Ureter (tissue), 1 donor: ENCODE results near the gene LTBP3. TPM values are rescaled to one million over a fixed set of nuclear protein-coding genes. Genes with fewer than 3 reads are reported as not detected.

Experiments used
- DNase-seq: peaks from one replicate; pipeline ENCODE4 v3.0.0-alpha.2; 2020; ENCODE audit warnings: low spot score
- total RNA-seq: library from RNA; stranded (reverse); gene quantifications from one replicate; pipeline ENCODE4 v1.2.4, GENCODE V29; 2023
- donor health status: DM: yes; HTN: yes; CAD: no.

The LTBP3 gene
- total RNA-seq, 1 donor from 2014 or later: 120 TPM

DNA sequence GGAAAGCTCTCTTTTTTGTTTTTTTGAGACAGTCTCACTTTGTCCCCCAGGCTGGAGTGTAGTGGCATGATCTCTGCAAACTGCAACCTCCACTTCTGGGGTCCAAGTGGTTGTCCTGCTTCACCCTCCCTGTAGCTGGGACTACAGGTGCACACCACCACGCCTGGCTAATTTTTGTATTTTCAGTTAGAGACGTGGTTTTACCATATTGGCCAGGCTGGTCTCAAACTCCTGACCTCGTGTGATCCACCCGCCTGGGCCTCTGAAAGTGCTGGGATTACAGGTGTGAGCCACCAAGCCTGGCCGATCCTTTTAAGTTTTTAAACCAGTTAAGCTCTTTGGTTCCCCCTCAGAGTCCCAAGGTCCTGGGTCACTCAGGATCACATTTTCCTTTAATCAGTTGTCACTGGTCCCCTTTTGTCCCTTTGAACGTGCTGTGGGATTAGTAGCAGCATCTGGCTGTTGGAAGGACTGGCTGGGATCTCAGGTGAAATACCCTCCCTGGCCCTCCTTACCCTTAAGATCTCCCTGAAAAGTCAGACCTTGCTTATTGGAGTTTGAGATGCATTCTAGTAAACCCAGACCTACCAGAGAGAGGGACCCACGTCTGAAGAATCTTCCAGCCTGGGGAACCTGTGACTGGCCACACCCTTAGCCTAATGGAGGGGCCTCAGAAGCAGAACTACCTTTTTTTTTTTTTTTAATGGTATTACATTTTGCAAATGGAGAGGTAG lies 51.2 kb downstream of the LTBP3 start:
- DNase-seq: no peak

DNA sequence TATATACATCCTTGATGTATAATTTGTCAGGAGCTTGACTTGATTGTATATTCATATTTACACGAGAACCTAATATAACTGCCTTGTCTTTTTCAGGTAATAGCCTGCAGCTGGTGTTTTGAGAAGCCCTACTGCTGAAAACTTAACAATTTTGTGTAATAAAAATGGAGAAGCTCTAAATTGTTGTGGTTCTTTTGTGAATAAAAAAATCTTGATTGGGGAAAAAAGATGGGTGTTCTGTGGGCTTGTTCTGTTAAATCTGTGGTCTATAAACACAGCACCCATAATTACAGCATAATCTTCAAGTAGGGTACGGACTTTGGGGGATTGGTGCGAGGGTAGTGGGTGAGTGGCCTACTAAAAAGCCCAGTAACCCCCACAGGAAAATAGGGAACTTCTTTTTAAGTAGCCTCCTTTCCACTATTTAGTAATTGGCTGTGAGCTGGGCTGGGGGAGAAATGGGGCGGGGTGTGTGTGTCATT lies 51.8 kb downstream of the LTBP3 start:
- no peak for DNase-seq

DNA sequence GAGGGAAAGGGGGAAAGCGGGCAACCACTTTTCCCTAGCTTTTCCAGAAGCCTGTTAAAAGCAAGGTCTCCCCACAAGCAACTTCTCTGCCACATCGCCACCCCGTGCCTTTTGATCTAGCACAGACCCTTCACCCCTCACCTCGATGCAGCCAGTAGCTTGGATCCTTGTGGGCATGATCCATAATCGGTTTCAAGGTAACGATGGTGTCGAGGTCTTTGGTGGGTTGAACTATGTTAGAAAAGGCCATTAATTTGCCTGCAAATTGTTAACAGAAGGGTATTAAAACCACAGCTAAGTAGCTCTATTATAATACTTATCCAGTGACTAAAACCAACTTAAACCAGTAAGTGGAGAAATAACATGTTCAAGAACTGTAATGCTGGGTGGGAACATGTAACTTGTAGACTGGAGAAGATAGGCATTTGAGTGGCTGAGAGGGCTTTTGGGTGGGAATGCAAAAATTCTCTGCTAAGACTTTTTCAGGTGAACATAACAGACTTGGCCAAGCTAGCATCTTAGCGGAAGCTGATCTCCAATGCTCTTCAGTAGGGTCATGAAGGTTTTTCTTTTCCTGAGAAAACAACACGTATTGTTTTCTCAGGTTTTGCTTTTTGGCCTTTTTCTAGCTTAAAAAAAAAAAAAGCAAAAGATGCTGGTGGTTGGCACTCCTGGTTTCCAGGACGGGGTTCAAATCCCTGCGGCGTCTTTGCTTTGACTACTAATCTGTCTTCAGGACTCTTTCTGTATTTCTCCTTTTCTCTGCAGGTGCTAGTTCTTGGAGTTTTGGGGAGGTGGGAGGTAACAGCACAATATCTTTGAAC lies 52.5 kb downstream of the LTBP3 start:
- no peak for DNase-seq

DNA sequence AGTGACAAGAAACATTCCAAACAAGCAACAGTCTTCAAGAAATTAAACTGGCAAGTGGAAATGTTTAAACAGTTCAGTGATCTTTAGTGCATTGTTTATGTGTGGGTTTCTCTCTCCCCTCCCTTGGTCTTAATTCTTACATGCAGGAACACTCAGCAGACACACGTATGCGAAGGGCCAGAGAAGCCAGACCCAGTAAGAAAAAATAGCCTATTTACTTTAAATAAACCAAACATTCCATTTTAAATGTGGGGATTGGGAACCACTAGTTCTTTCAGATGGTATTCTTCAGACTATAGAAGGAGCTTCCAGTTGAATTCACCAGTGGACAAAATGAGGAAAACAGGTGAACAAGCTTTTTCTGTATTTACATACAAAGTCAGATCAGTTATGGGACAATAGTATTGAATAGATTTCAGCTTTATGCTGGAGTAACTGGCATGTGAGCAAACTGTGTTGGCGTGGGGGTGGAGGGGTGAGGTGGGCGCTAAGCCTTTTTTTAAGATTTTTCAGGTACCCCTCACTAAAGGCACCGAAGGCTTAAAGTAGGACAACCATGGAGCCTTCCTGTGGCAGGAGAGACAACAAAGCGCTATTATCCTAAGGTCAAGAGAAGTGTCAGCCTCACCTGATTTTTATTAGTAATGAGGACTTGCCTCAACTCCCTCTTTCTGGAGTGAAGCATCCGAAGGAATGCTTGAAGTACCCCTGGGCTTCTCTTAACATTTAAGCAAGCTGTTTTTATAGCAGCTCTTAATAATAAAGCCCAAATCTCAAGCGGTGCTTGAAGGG lies 53.3 kb downstream of the LTBP3 start:
- no peak for DNase-seq

- no peak for DNase-seq
These were observed 54.0 kb downstream of the LTBP3 start for GRCh38 chr11:65503949-65504673.

- no peak for DNase-seq
These were observed 54.7 kb downstream of the LTBP3 start for GRCh38 chr11:65503368-65503948.

DNA sequence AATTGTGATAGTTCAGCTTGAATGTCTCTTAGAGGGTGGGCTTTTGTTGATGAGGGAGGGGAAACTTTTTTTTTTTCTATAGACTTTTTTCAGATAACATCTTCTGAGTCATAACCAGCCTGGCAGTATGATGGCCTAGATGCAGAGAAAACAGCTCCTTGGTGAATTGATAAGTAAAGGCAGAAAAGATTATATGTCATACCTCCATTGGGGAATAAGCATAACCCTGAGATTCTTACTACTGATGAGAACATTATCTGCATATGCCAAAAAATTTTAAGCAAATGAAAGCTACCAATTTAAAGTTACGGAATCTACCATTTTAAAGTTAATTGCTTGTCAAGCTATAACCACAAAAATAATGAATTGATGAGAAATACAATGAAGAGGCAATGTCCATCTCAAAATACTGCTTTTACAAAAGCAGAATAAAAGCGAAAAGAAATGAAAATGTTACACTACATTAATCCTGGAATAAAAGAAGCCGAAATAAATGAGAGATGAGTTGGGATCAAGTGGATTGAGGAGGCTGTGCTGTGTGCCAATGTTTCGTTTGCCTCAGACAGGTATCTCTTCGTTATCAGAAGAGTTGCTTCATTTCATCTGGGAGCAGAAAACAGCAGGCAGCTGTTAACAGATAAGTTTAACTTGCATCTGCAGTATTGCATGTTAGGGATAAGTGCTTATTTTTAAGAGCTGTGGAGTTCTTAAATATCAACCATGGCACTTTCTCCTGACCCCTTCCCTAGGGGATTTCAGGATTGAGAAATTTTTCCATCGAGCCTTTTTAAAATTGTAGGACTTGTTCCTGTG lies 55.4 kb downstream of the LTBP3 start:
- DNase-seq: no peak

- no peak for DNase-seq
These were observed 55.9 kb downstream of the LTBP3 start for GRCh38 chr11:65502274-65502554.

DNA sequence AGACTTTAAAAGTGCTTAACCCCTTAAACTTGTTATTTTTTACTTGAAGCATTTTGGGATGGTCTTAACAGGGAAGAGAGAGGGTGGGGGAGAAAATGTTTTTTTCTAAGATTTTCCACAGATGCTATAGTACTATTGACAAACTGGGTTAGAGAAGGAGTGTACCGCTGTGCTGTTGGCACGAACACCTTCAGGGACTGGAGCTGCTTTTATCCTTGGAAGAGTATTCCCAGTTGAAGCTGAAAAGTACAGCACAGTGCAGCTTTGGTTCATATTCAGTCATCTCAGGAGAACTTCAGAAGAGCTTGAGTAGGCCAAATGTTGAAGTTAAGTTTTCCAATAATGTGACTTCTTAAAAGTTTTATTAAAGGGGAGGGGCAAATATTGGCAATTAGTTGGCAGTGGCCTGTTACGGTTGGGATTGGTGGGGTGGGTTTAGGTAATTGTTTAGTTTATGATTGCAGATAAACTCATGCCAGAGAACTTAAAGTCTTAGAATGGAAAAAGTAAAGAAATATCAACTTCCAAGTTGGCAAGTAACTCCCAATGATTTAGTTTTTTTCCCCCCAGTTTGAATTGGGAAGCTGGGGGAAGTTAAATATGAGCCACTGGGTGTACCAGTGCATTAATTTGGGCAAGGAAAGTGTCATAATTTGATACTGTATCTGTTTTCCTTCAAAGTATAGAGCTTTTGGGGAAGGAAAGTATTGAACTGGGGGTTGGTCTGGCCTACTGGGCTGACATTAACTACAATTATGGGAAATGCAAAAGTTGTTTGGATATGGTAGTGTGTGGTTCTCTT lies 56.5 kb downstream of the LTBP3 start:
- no peak for DNase-seq

GRCh38 chr11:65501186-65501471 lies 57.0 kb downstream of the LTBP3 start:
- DNase-seq: no peak

GRCh38 chr11:65500387-65501185 lies 57.6 kb downstream of the LTBP3 start:
- no peak for DNase-seq

DNA sequence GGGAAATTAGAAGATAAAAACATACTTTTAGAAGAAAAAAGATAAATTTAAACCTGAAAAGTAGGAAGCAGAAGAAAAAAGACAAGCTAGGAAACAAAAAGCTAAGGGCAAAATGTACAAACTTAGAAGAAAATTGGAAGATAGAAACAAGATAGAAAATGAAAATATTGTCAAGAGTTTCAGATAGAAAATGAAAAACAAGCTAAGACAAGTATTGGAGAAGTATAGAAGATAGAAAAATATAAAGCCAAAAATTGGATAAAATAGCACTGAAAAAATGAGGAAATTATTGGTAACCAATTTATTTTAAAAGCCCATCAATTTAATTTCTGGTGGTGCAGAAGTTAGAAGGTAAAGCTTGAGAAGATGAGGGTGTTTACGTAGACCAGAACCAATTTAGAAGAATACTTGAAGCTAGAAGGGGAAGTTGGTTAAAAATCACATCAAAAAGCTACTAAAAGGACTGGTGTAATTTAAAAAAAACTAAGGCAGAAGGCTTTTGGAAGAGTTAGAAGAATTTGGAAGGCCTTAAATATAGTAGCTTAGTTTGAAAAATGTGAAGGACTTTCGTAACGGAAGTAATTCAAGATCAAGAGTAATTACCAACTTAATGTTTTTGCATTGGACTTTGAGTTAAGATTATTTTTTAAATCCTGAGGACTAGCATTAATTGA lies 58.3 kb downstream of the LTBP3 start:
- DNase-seq: no peak

DNA sequence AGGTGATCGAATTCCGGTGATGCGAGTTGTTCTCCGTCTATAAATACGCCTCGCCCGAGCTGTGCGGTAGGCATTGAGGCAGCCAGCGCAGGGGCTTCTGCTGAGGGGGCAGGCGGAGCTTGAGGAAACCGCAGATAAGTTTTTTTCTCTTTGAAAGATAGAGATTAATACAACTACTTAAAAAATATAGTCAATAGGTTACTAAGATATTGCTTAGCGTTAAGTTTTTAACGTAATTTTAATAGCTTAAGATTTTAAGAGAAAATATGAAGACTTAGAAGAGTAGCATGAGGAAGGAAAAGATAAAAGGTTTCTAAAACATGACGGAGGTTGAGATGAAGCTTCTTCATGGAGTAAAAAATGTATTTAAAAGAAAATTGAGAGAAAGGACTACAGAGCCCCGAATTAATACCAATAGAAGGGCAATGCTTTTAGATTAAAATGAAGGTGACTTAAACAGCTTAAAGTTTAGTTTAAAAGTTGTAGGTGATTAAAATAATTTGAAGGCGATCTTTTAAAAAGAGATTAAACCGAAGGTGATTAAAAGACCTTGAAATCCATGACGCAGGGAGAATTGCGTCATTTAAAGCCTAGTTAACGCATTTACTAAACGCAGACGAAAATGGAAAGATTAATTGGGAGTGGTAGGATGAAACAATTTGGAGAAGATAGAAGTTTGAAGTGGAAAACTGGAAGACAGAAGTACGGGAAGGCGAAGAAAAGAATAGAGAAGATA lies 59.0 kb downstream of the LTBP3 start, which contains the start of gene MALAT1:
MALAT1 (plus strand) TSS at position 69 of the 736 bp plus-strand sequence.
- peak; percentile 97 for DNase-seq

DNA sequence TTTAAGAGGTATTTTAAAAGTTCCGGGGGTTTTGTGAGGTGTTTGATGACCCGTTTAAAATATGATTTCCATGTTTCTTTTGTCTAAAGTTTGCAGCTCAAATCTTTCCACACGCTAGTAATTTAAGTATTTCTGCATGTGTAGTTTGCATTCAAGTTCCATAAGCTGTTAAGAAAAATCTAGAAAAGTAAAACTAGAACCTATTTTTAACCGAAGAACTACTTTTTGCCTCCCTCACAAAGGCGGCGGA lies 59.5 kb downstream of the LTBP3 start:
- no peak for DNase-seq

DNA sequence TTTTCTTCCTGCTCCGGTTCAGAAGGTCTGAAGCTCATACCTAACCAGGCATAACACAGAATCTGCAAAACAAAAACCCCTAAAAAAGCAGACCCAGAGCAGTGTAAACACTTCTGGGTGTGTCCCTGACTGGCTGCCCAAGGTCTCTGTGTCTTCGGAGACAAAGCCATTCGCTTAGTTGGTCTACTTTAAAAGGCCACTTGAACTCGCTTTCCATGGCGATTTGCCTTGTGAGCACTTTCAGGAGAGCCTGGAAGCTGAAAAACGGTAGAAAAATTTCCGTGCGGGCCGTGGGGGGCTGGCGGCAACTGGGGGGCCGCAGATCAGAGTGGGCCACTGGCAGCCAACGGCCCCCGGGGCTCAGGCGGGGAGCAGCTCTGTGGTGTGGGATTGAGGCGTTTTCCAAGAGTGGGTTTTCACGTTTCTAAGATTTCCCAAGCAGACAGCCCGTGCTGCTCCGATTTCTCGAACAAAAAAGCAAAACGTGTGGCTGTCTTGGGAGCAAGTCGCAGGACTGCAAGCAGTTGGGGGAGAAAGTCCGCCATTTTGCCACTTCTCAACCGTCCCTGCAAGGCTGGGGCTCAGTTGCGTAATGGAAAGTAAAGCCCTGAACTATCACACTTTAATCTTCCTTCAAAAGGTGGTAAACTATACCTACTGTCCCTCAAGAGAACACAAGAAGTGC lies 60.0 kb downstream of the LTBP3 start:
- no peak for DNase-seq

GRCh38 chr11:65497141-65498041 lies 60.8 kb downstream of the LTBP3 start:
- DNase-seq: peak; percentile 99
